Measurements from ENCODE around the gene MTA2.

- TF ChIP-seq CTCF (IDR thresholded peaks at IDR 0.05) (no peak), POLR2A (IDR thresholded peaks at IDR 0.05) (no peak), POLR2AphosphoS5 (IDR thresholded peaks at IDR 0.05) (no peak)
Observed at GRCh38 chr11:62548545-62549335, 52.9 kb downstream of the MTA2 start.
